Adrenal gland (tissue), 5 donors: ENCODE measurements around the gene LRP2.

Experiments used
- POLR2A ChIP-seq, 2 donors: fragments of 450-650 bp; IDR thresholded peaks; one replicate each; pipeline ENCODE4 v1.6.1; 2017; ENCODE audit warnings: antibody characterized with exemption in 2 of 2, mild to moderate bottlenecking in 2 of 2, moderate library complexity in 1 of 2
- TF ChIP-seq, protein P1 (sequence below), 6 experiments: fragments of 450-650 bp in 4 of 6; fragments of 200-600 bp in 2 of 6; sonication (generic) in 1 of 6; IDR thresholded peaks; 1 replicate in 5 of 6; 2 replicates in 1 of 6; pipeline versions ENCODE4 v1.5.1 to v1.8.0; 2016 to 2021; ENCODE audit warnings: antibody characterized with exemption in 6 of 6, mild to moderate bottlenecking in 2 of 6, moderate library complexity in 1 of 6
- donor health status: DM: no; HTN: no; CAD: no.

DNA sequence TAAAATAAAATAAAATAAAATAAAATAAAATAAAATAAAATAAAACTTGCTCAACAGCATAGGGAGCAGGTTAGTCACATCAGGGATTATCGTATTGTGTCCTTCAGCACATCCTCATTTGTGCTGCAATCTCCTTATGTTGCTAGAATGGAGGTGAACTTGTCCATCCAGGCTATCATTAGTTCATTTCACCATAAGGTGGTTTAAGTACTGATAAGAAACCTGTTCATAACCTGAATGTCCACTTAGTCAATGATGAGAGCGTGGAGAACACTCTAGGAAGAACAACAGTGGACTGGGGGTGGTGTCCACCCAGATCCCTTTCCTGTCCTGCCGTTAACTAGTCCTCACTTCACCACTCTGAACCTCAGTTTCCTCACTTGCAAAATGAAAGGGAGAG lies 271.1 kb downstream of the LRP2 start:
- TF ChIP-seq, protein P1, sequence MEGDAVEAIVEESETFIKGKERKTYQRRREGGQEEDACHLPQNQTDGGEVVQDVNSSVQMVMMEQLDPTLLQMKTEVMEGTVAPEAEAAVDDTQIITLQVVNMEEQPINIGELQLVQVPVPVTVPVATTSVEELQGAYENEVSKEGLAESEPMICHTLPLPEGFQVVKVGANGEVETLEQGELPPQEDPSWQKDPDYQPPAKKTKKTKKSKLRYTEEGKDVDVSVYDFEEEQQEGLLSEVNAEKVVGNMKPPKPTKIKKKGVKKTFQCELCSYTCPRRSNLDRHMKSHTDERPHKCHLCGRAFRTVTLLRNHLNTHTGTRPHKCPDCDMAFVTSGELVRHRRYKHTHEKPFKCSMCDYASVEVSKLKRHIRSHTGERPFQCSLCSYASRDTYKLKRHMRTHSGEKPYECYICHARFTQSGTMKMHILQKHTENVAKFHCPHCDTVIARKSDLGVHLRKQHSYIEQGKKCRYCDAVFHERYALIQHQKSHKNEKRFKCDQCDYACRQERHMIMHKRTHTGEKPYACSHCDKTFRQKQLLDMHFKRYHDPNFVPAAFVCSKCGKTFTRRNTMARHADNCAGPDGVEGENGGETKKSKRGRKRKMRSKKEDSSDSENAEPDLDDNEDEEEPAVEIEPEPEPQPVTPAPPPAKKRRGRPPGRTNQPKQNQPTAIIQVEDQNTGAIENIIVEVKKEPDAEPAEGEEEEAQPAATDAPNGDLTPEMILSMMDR (IDR thresholded peaks at IDR 0.05), result no peak
- TF ChIP-seq POLR2A (IDR thresholded peaks at IDR 0.05), result no peak
